Measurements from ENCODE around the gene CLRN3. TPM values are rescaled to one million over a fixed set of nuclear protein-coding genes. Genes with fewer than 3 reads are reported as not detected.

Gene CLRN3
- total RNA-seq, 4 donors from 2014 or later, result not detected

- no peak for DNase-seq (ENCODE audit: low spot score in 2 of 2)
- Histone ChIP-seq H3K36me3 (no peaks in the 10 kb centered on the region), H3K4me1 (peaks cover 0 to 53% (median 22%) of the 10 kb centered on the region in 4 donors), H3K27me3 (no peaks in the 10 kb centered on the region), H3K4me3 (no peak overlapping the region), H3K9me3 (no peaks in the 10 kb centered on the region), H3K27ac (peak overlapping the region in 2 of 4 donors; percentile 53 to 60)
- peak in 1 of 5 experiments; percentile 7 for TF ChIP-seq CTCF (IDR thresholded peaks at IDR 0.05)
- TF ChIP-seq POLR2A (IDR thresholded peaks at IDR 0.05), result no peak
- TF ChIP-seq EP300 (IDR thresholded peaks at IDR 0.05), result no peak
- 49 to 54% methylated on average over 12 of the region's 12 CpGs for WGBS, 2 donors
These were observed 26.9 kb upstream of the CLRN3 start for GRCh38 chr10:127919418-127920271.

- Histone ChIP-seq H3K4me3 (no peak overlapping the region), H3K4me1 (peaks cover 0 to 48% (median 21%) of the 10 kb centered on the region in 4 donors), H3K36me3 (no peaks in the 10 kb centered on the region), H3K27ac (peak overlapping the region in 1 of 4 donors; percentile 40), H3K27me3 (no peaks in the 10 kb centered on the region), H3K9me3 (no peaks in the 10 kb centered on the region)
- 87 to 89% methylated on average over 5 of the region's 5 CpGs for WGBS, 2 donors
- TF ChIP-seq CTCF (IDR thresholded peaks at IDR 0.05), result no peak
- TF ChIP-seq EP300 (IDR thresholded peaks at IDR 0.05), result peak in 1 of 2 donors; percentile 8
- no peak for DNase-seq (ENCODE audit: low spot score in 2 of 2)
These were observed 25.8 kb upstream of the CLRN3 start for GRCh38 chr10:127918572-127918971.

GRCh38 chr10:127916826-127917225 lies 24.1 kb upstream of the CLRN3 start:
- TF ChIP-seq POLR2A (IDR thresholded peaks at IDR 0.05) (no peak), EP300 (IDR thresholded peaks at IDR 0.05) (no peak), CTCF (IDR thresholded peaks at IDR 0.05) (no peak)
- DNase-seq (ENCODE audit: low spot score in 2 of 2), result no peak
- Histone ChIP-seq H3K36me3 (no peaks in the 10 kb centered on the region), H3K4me3 (no peak overlapping the region), H3K9me3 (no peaks in the 10 kb centered on the region), H3K4me1 (peaks cover 0 to 42% (median 14%) of the 10 kb centered on the region in 4 donors), H3K27me3 (no peaks in the 10 kb centered on the region), H3K27ac (no peak overlapping the region)
- WGBS, 2 donors, result 93 to 96% methylated on average over 9 of the region's 9 CpGs

- Histone ChIP-seq H3K4me1 (peaks cover 0 to 30% (median 6%) of the 10 kb centered on the region in 4 donors), H3K27me3 (no peaks in the 10 kb centered on the region), H3K4me3 (no peak overlapping the region), H3K27ac (no peak overlapping the region), H3K36me3 (no peaks in the 10 kb centered on the region), H3K9me3 (no peaks in the 10 kb centered on the region)
- DNase-seq (ENCODE audit: low spot score in 2 of 2), result no peak
- TF ChIP-seq EP300 (IDR thresholded peaks at IDR 0.05) (no peak), POLR2A (IDR thresholded peaks at IDR 0.05) (no peak), CTCF (IDR thresholded peaks at IDR 0.05) (no peak)
- WGBS, 2 donors, result 70 to 75% methylated on average over 4 of the region's 4 CpGs
These were observed 22.6 kb upstream of the CLRN3 start for GRCh38 chr10:127915324-127915723.

- Histone ChIP-seq H3K27me3 (no peaks in the 10 kb centered on the region), H3K27ac (no peak overlapping the region), H3K4me1 (peaks cover 0 to 24% (median 7%) of the 10 kb centered on the region in 4 donors), H3K4me3 (no peak overlapping the region), H3K36me3 (no peaks in the 10 kb centered on the region), H3K9me3 (no peaks in the 10 kb centered on the region)
- DNase-seq (ENCODE audit: low spot score in 2 of 2), result no peak
- WGBS, 2 donors, result 85 to 86% methylated on average over 5 to 8 of the region's 8 CpGs
- TF ChIP-seq CTCF (IDR thresholded peaks at IDR 0.05), result no peak
- no peak for TF ChIP-seq EP300 (IDR thresholded peaks at IDR 0.05)
- TF ChIP-seq POLR2A (IDR thresholded peaks at IDR 0.05), result no peak
These were observed 20.6 kb upstream of the CLRN3 start for GRCh38 chr10:127913368-127913759.
